Measurements from ENCODE around the gene MPV17L.
"Not testable (repeated sequence)": the region's sequence is repeated elsewhere in the genome, so short reads cannot be mapped to it uniquely, and the experiment has no call there.

DNA sequence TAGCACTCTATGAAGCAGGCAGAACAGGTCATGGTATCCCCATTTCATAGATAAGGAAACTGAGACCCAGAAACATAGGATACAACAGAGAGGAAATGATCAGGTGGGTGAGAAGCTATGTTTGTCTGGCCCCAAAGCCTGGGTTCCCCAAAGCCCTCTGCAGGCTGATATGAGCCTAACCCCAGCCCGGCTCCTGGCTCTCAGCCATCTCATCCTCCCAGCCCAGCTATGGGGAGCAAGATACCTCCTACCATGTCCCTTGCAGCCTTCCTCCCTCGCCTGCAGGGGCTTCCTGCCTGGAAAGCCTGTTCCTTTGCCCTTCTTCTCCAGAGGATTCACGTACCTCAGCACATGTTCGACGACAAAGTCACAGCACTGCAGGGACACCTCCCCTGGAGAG lies 43.8 kb upstream of the MPV17L start:
- TF ChIP-seq, protein P1, sequence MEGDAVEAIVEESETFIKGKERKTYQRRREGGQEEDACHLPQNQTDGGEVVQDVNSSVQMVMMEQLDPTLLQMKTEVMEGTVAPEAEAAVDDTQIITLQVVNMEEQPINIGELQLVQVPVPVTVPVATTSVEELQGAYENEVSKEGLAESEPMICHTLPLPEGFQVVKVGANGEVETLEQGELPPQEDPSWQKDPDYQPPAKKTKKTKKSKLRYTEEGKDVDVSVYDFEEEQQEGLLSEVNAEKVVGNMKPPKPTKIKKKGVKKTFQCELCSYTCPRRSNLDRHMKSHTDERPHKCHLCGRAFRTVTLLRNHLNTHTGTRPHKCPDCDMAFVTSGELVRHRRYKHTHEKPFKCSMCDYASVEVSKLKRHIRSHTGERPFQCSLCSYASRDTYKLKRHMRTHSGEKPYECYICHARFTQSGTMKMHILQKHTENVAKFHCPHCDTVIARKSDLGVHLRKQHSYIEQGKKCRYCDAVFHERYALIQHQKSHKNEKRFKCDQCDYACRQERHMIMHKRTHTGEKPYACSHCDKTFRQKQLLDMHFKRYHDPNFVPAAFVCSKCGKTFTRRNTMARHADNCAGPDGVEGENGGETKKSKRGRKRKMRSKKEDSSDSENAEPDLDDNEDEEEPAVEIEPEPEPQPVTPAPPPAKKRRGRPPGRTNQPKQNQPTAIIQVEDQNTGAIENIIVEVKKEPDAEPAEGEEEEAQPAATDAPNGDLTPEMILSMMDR (conservative IDR thresholded peaks at IDR 0.05; ENCODE audit: low read depth, low read length): not testable (repeated sequence)
- not testable (repeated sequence) for TF ChIP-seq EZH2 (IDR thresholded peaks at IDR 0.05; ENCODE audit: borderline replicate concordance, low read depth, low read length, poor library complexity, severe bottlenecking)

All from A673 (cell line).